OCI-M1 (cell line): ENCODE measurements around the gene SULT1A2.
"Not testable (repeated sequence)": the region's sequence is repeated elsewhere in the genome, so short reads cannot be mapped to it uniquely, and the experiment has no call there.

Experiments
- DNase-seq: peaks from one replicate; lab custom pipeline; 2025; lab: John Stamatoyannopoulos, UW

Gene SULT1A2

GRCh38 chr16:28596840-28597691 is at the start of gene SULT1A2:
Gene SULT1A2, minus strand, starts transcription at chr16:28597050. Its CDS starts 1,120 bp downstream, at chr16:28595930.
- DNase-seq: peak; percentile 49

GRCh38 chr16:28639959-28640358 is 43.1 kb upstream of the SULT1A2 start:
- not testable (repeated sequence) for DNase-seq

- not testable (repeated sequence) for DNase-seq
Observed at GRCh38 chr16:28638359-28638758, 41.5 kb upstream of the SULT1A2 start.

GRCh38 chr16:28637765-28638164 is 40.9 kb upstream of the SULT1A2 start, which contains the start of gene NPIPB8:
Gene NPIPB8, plus strand, starts transcription at chr16:28638065. Its CDS starts 296 bp downstream, at chr16:28638361.
- not testable (repeated sequence) for DNase-seq

- not testable (repeated sequence) for DNase-seq
Observed at GRCh38 chr16:28636093-28636823, 39.4 kb upstream of the SULT1A2 start.

- not testable (repeated sequence) for DNase-seq
Observed at GRCh38 chr16:28630905-28631304, 34.1 kb upstream of the SULT1A2 start.

- DNase-seq: peak; percentile 59
Observed at GRCh38 chr16:28623172-28623711, 26.4 kb upstream of the SULT1A2 start.

- DNase-seq: peak; percentile 24
Observed at GRCh38 chr16:28622532-28623171, 25.8 kb upstream of the SULT1A2 start.

- no peak for DNase-seq
Observed at GRCh38 chr16:28621481-28622155, 24.8 kb upstream of the SULT1A2 start.

- not testable (repeated sequence) for DNase-seq
Observed at GRCh38 chr16:28620316-28620715, 23.5 kb upstream of the SULT1A2 start.

GRCh38 chr16:28617874-28618273 is 21.0 kb upstream of the SULT1A2 start:
- DNase-seq: no peak

- no peak for DNase-seq
Observed at GRCh38 chr16:28616636-28617035, 19.8 kb upstream of the SULT1A2 start.

- not testable (repeated sequence) for DNase-seq
Observed at GRCh38 chr16:28616224-28616577, 19.4 kb upstream of the SULT1A2 start.

GRCh38 chr16:28615486-28616223 is 18.8 kb upstream of the SULT1A2 start:
- peak; percentile 41 for DNase-seq

GRCh38 chr16:28614561-28614960 is 17.7 kb upstream of the SULT1A2 start:
- not testable (repeated sequence) for DNase-seq

GRCh38 chr16:28613912-28614311 is 17.1 kb upstream of the SULT1A2 start:
- not testable (repeated sequence) for DNase-seq

- not testable (repeated sequence) for DNase-seq
Observed at GRCh38 chr16:28612359-28613280, 15.8 kb upstream of the SULT1A2 start.

GRCh38 chr16:28610595-28611191 is 13.8 kb upstream of the SULT1A2 start:
- no peak for DNase-seq
